CD4-positive, alpha-beta T cell treated with Interleukin-4 for 4 hours (primary cell): ENCODE results near the gene CCER1.

Experiments
- DNase-seq: peaks from one replicate; pipeline ENCODE4 v3.0.0-alpha.2; 2020

Gene CCER1

GRCh38 chr12:90916516-90916915 is 38.5 kb downstream of the CCER1 start:
- no peak for DNase-seq

GRCh38 chr12:90915353-90915752 is 39.6 kb downstream of the CCER1 start:
- DNase-seq, result no peak

DNA sequence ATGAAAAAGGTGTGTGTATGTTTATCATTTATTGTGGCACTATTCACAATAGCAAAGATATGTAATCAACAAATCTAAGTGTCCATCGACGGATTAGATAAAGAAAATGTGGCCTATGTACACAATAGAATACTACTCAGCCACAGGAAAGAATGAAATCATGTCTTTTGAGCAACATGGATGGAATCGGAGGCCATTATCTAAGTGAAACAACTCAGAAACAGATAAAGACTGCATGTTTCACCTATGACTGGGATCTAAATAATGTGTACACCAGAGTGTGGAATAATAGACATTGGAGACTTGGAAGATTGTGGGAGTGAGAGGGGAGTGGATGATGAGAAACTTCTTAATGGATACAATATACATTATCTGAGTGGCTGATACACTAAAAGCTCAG is 44.0 kb downstream of the CCER1 start:
- no peak for DNase-seq

DNA sequence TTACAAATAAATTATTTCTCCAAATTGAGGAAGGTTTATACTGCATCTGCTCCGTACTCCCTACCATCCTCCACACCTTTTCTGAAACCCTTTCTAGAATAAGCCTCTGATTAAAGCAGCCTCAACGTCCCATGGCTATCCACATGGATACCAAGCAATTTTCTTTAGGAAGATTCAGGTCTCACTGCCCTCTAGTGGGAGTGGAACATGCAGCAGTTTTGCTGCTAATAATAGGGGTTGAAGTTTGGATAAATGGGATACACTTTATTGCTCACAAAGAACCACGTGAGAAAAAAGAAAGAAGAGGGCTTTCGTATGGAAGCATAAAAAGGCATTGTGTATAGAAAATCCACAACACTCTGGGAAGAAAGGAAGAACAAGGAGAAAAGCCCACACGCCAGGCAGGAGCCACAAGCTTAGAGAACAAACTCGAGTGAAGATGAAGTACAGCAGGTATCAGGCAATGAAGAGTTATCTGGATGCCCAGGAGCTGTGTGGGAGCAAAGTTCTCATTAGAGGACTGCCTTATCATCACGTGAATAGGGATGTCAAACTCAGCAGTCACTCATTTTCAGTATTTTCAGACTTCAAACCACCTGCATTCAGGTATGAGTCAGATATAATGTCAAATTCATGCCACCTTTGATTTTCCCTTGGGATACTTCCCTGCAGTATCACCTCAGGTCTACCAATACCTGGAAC is 45.8 kb downstream of the CCER1 start:
- no peak for DNase-seq

- no peak for DNase-seq
Observed at GRCh38 chr12:90908465-90908864, 46.5 kb downstream of the CCER1 start.

DNA sequence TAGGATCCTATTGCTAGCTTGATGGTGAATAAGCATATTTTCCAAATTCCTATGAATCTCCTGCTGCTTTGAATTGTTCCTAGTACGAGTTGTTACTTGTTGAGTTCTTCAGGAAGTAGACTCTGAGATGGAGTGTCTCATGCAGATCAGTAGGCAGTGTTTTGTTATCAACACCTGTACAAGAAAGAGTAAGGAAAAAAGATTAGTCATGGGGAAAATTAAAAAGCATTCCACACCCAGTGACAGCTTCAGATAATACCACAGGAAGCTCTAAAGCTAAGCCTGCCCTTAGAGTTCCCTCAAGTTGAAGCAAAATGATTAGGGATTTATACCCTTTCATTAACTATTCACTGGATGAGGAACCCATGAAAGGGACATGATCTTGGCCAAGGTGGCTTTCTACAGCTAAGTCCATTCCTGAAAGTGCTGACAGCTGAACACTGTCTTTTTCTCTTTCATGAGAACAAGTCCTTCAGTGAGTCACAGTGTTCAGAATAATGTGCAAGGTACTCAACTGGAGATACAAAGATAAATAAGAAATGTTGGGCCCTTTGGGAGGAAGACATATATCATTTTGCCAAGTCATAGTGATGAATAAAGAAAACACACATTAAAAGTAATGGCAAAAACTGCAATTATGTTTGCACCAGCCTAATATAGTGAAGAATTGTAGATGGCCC is 49.1 kb downstream of the CCER1 start:
- no peak for DNase-seq

DNA sequence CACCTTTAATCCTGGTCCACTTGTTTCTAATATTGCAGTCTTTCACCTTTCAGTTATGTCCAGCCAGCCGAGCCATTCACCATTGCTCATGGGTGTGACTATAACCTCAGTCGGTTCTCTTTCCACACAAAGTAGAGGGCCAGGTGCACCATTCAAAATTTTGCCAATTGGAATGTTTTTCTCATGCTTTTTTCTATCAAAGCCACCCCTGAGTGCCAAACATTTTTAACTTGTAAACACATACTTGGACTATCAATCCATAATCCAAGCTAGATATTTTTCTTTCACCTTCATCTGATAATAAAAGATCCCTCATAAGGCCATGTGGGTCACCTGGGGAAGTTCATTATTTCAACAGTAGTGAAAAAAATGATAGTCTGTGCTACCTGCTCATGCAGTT is 52.4 kb downstream of the CCER1 start:
- no peak for DNase-seq
